Measurements from ENCODE around the gene RXRG.

The RXRG gene

DNA sequence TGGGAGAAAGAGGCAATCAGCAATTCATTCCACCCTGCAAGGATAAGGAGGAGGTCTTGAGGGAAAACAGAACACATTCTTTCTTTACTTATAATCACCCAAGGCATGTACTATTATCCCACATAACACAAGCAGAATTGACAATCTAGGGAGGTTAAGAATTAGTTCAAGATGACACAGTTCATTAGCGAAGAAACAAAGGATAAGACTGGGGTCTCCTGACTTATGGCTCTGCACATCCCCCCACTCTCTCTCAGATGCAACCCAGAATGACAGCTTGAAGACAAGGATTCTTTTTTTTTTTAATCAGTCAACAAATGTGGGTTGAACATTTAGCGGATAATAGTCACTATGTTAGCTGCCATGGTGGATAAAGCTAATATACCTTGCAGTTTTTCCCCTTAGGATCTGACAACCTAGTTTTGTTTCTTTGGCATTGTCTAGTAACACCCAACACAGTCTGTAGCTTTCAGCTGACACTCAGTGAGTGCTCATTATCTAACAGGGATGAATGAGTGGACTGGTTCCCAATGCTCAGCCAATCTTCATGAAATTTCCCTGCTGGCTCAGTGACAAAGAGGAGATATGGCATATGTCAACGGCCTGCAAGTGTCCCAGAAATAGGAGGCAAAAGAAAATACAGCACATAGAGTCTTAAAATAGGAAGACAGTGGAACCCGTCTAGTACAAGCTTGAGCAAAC, 35.1 kb downstream of the RXRG start:
- DNase-seq (ENCODE audit: low read depth in 2 of 2), result no peak

- no peak for DNase-seq (ENCODE audit: low read depth in 2 of 2)
Measured at GRCh38 chr1:165408518-165408917, 36.4 kb downstream of the RXRG start.

GRCh38 chr1:165407398-165407797, 37.5 kb downstream of the RXRG start:
- DNase-seq (ENCODE audit: low read depth in 2 of 2), result no peak

DNA sequence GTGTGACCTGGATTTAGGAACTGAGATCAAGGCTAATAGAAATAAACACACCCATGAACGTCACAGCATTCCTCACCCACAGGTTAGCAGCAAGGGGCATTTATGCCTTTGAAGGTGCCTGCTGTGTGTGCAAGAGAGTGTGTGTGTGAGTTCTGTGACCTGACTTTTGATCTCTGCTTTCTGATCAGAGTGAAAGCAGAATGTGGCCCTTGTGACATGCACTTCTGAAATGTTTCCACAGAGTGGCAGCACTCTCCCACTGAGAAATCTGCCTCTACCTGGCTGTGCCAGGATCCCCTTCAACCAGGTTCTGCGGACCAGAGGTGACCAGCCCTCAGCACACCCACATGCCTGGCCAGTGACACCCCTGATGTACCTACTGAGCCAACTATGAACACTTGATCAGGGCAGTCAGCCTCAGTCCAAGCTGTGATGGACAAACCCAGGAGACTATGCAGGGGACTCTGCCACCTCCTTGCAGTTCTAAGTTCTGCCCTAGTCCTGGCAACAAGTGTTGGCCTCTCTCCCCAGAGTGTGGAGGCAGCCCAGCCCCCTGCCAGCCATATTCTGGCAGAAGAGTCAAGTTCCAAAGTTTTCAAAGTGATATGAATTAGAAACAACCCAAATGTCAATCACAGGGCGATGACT, 41.0 kb downstream of the RXRG start:
- DNase-seq (ENCODE audit: low read depth in 2 of 2), result no peak

DNA sequence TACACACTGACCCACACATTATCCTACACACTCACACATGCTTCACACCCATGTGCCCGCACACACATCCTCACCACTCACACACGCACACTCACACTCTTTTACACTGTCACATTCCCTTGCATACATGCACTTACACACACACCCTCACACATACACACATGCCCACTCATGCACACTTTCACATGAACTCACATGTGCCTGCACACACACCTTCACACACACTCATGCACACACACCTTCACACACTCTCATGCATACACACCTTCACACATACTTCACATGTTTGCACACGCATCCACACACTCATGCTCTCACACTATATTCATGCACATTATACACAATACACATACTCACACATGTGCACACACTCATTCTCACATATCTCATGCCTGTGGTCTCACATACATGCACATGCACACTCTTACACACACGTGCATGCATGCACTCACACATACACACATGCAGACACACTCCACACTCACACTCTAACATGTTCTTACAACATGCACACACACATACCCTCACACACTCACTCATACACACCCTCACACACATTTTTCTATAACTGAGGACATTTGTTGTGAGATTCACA, 42.3 kb downstream of the RXRG start:
- DNase-seq (ENCODE audit: low read depth in 2 of 2), result no peak

GRCh38 chr1:165397944-165398343, 47.0 kb downstream of the RXRG start:
- DNase-seq (ENCODE audit: low read depth in 2 of 2), result no peak

- DNase-seq (ENCODE audit: low read depth in 2 of 2), result no peak
Measured at GRCh38 chr1:165395901-165396300, 49.0 kb downstream of the RXRG start.

DNA sequence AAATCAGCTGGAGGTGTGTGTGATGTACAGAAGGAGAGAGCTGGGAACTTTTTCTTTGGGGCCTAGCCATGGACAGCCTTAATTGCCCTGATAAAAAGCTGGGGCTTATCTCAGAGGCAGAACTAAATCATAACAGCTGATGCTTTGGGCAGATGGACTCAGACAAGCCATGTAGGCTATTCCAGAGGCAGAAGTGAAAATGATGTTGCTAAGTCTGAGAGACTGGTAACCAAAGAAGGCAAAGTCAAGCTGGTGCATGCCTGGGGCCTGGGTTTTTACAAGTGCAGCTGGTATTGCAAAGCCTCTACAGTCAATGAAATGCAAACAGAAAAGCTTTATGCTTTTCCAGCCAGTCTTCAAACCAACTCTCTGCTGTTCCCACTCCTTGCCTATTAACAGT, 49.4 kb downstream of the RXRG start:
- no peak for DNase-seq (ENCODE audit: low read depth in 2 of 2)

GRCh38 chr1:165392634-165393571, 52.0 kb downstream of the RXRG start:
- peak; percentile 66 to 83 for DNase-seq (ENCODE audit: low read depth in 2 of 2)

DNA sequence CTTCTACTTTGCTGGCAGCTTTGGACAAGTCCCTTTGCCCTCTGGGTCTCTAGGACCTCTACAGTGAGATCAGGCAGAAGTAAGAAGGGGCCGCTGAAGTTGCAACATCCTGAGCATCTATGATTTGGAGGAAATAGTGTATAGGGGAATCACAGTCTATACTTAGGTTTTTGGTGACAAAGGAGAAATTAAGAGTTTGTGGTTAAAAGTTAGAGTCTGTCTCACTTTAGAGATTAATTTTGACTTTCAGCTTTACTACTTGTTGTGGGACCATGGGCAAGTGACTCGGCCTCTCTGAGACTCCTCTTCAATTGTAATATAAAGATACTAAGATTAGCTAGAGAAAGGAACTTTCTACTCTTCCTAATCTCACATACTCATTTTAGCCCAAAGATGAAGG, 55.3 kb downstream of the RXRG start:
- DNase-seq (ENCODE audit: low read depth in 2 of 2), result no peak

- no peak for DNase-seq (ENCODE audit: low read depth in 2 of 2)
Measured at GRCh38 chr1:165387961-165388360, 57.0 kb downstream of the RXRG start.

GRCh38 chr1:165387505-165387904, 57.4 kb downstream of the RXRG start:
- DNase-seq (ENCODE audit: low read depth in 2 of 2), result no peak

GRCh38 chr1:165383599-165384405, 61.1 kb downstream of the RXRG start:
- no peak for DNase-seq (ENCODE audit: low read depth in 2 of 2)

GRCh38 chr1:165383067-165383466, 61.9 kb downstream of the RXRG start:
- no peak for DNase-seq (ENCODE audit: low read depth in 2 of 2)

DNA sequence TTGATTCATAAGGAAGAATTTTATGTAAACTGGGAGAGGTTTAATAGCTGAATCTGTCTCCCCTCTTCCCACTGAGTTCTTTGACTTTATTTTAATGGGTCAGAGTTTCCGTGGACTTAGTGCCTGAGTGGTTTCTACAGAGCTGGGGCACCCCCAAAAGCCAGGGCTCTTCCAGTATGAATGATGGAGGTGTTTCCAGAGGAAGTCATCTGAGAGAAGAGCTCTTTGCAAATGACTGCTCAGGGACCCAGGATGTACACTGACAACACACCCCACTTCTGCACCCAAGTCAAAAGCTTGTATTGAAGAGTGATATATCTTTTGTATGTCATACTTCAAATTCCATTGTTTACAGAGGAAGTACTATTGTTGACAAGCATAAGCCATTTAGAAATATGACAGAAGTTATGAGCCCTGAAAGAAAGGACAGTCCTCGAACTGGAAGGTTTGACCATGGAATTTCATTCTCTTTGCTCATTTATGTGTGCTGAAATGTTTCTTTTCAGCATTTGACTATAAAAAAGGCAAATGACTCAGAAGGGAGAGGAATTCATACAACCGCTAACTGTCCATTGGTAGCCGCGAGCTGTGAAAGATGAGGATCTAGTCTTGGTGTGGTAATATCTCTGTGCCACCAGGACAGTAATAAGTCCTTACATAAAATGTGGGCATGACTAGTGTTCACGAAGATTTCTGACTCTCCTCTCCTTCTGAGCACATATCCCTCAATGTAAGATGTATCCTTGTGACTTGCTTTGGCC, 63.0 kb downstream of the RXRG start:
- no peak for DNase-seq (ENCODE audit: low read depth in 2 of 2)

DNA sequence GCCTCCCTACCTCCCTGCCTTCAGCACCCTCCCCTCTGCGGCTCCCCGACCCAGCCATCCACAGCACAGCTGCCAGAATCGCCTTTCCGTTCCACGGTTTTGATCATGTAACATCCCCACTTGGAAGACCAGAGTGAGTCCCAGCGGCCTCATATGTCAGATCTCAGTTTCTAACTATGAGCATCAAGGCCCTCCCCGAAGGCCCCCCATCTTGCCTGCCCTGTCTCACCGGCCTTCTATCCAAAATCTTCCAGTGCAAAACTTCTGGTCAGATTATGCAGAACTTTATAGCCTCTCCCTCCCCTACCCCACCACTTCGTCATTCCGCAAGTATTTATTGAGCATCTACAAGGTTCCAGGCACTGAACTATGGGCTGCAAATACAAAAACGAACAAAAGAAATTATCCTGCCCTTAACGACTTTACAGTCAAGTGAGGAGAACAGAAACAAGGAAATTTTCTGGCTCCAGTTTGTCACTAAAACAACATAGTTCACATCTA, 68.1 kb downstream of the RXRG start:
- no peak for DNase-seq (ENCODE audit: low read depth in 2 of 2)

GRCh38 chr1:165376041-165376810, 68.7 kb downstream of the RXRG start:
- peak in 1 of 2 donors; percentile 33 for DNase-seq (ENCODE audit: low read depth in 2 of 2)

GRCh38 chr1:165375623-165376022, 69.3 kb downstream of the RXRG start:
- no peak for DNase-seq (ENCODE audit: low read depth in 2 of 2)

GRCh38 chr1:165371588-165372225, 73.2 kb downstream of the RXRG start:
- no peak for DNase-seq (ENCODE audit: low read depth in 2 of 2)

Measured in stimulated activated CD4-positive, alpha-beta T cell treated with anti-CD3 and anti-CD28 coated beads, Interleukin-1b, Interleukin-23, amount 100 ng/mL, for 4 hours (primary cell).